Right atrium auricular region (tissue), 2 donors: ENCODE data around the gene NPSR1. TPM values are rescaled to one million over a fixed set of nuclear protein-coding genes. Genes with fewer than 3 reads are reported as not detected.
"Not testable (repeated sequence)": the region's sequence is repeated elsewhere in the genome, so short reads cannot be mapped to it uniquely, and the experiment has no call there.

Experiments used
- DNase-seq: peaks from one replicate; pipeline ENCODE4 v3.0.0-alpha.2; 2019; ENCODE audit warnings: low spot score
- H3K27ac ChIP-seq, 2 donors: fragments of 200-600 bp; sonication (generic); 1 replicate in 1 of 2; 2 replicates in 1 of 2; pipeline ENCODE4 v1.5.1; 2016 to 2019
- H3K27me3 ChIP-seq, 2 donors: fragments of 200-600 bp; sonication (generic); one replicate each; pipeline versions ENCODE4 v1.5.1 to v1.6.0; 2017 to 2019
- H3K36me3 ChIP-seq: fragments of 200-600 bp; sonication (generic); one replicate; pipeline ENCODE4 v1.5.1; 2016
- H3K4me1 ChIP-seq, 2 donors: fragments of 200-600 bp; sonication (generic); one replicate each; pipeline versions ENCODE4 v1.5.1 to v1.6.0; 2017 to 2019
- H3K4me3 ChIP-seq, 2 donors: fragments of 200-600 bp; sonication (generic); 1 replicate in 1 of 2; 2 replicates in 1 of 2; pipeline ENCODE4 v1.5.1; 2017 to 2019; ENCODE audit warnings: mild to moderate bottlenecking in 1 of 2, moderate library complexity in 1 of 2
- H3K9me3 ChIP-seq, 2 donors: fragments of 200-600 bp; sonication (generic); one replicate each; pipeline ENCODE4 v1.5.1; 2019
- CTCF ChIP-seq, 2 donors: fragments of 200-600 bp; sonication (generic); IDR thresholded peaks; one replicate each; pipeline ENCODE4 v1.5.1; 2019; ENCODE audit warnings: antibody characterized with exemption in 2 of 2
- total RNA-seq, 2 donors: library from RNA; depleted of rRNA; stranded (reverse); fragments of >200 nt; gene quantifications; one replicate each; pipeline ENCODE4 v1.1.0, GENCODE V29; 2016

NPSR1 gene
- total RNA-seq, 2 donors from 2014 or later = not detected

GRCh38 chr7:34807548-34808340 lies 149.7 kb downstream of the NPSR1 start:
- TF ChIP-seq CTCF (IDR thresholded peaks at IDR 0.05) = no peak
- H3K9me3 ChIP-seq = no peaks in the 10 kb centered on the region
- H3K4me1 ChIP-seq = no peaks in the 10 kb centered on the region
- no peaks in the 10 kb centered on the region for H3K36me3 ChIP-seq
- H3K27ac ChIP-seq = no peak overlapping the region
- no peak overlapping the region for H3K4me3 ChIP-seq
- no peaks in the 10 kb centered on the region for H3K27me3 ChIP-seq
- no peak for DNase-seq

DNA sequence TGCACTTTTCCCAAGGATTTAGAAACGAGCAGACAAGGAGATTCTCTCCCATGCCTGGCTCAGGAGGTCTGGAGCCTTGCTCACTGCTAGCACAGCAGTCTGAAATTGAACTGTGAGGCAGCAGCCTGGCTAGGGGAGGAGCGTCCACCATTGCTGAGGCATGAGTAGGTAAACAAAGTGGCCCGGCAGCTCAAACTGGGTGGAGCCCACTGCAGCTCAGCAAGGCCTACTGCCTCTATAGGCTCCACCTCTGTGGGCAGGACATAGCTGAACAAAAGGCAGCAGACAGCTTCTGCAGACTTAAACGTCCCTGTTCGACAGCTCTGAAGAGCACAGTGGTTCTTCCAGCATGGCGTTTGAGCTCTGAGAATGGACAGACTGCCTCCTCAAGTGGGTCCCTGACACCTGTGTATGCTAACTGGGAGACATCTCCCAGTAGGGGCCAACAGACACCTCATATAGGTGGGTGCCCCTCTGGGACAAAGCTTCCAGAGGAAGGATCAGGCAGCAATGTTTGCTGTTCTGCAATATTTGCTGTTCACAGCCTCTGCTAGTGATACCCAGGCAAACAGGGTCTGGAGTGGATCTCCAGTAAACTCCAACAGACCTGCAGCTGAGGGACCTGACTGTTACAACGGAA lies 156.3 kb downstream of the NPSR1 start:
- H3K9me3 ChIP-seq, H3K4me3 ChIP-seq, H3K27ac ChIP-seq, H3K4me1 ChIP-seq, H3K27me3 ChIP-seq, H3K36me3 ChIP-seq, DNase-seq: not testable (repeated sequence)

DNA sequence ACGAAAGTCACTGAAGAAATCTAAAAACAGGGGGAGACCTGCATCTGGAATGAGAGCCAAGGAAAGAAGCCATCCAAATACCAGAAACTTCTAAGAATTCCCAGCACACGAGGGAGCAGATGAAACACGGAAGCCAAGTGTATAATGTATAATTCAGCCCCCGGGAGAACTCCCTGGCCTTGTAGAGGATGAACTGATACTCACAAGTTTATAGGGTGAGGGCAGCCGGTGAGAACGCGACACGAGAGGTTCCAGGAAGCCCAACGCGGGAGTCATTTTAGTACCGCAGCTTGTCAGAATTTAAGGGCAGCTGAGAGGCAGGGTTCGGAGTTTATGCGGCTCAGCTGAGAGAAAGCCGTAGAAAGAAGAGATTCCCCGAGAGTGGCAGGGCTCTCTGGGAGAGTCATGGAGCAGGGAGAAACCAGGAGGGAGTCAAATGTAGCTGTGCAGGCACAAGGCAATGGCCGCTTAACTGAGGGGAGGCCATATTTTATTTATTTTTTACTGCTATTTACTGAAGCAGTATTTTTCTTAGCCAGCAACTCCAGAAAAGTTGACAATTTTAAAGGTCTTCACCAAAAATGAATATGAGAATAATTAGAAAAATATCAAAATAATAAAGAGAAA lies 164.0 kb downstream of the NPSR1 start:
- H3K27me3 ChIP-seq = no peaks in the 10 kb centered on the region
- no peak overlapping the region for H3K4me3 ChIP-seq
- TF ChIP-seq CTCF (IDR thresholded peaks at IDR 0.05) = no peak
- H3K27ac ChIP-seq = no peak overlapping the region
- DNase-seq = no peak
- no peaks in the 10 kb centered on the region for H3K4me1 ChIP-seq
- no peaks in the 10 kb centered on the region for H3K9me3 ChIP-seq
- H3K36me3 ChIP-seq = no peaks in the 10 kb centered on the region

GRCh38 chr7:34823650-34824258 lies 165.7 kb downstream of the NPSR1 start:
- Histone ChIP-seq H3K27ac (no peak overlapping the region), H3K4me3 (no peak overlapping the region), H3K4me1 (no peaks in the 10 kb centered on the region), H3K27me3 (no peaks in the 10 kb centered on the region), H3K36me3 (no peaks in the 10 kb centered on the region), H3K9me3 (no peaks in the 10 kb centered on the region)
- peak; percentile 87 to 91 for TF ChIP-seq CTCF (IDR thresholded peaks at IDR 0.05)
- DNase-seq = no peak

GRCh38 chr7:34825221-34825620 lies 167.2 kb downstream of the NPSR1 start:
- Histone ChIP-seq H3K27ac (no peak overlapping the region), H3K4me1 (no peaks in the 10 kb centered on the region), H3K27me3 (no peaks in the 10 kb centered on the region), H3K36me3 (no peaks in the 10 kb centered on the region), H3K9me3 (no peaks in the 10 kb centered on the region), H3K4me3 (no peak overlapping the region)
- DNase-seq = no peak
- no peak for TF ChIP-seq CTCF (IDR thresholded peaks at IDR 0.05)

DNA sequence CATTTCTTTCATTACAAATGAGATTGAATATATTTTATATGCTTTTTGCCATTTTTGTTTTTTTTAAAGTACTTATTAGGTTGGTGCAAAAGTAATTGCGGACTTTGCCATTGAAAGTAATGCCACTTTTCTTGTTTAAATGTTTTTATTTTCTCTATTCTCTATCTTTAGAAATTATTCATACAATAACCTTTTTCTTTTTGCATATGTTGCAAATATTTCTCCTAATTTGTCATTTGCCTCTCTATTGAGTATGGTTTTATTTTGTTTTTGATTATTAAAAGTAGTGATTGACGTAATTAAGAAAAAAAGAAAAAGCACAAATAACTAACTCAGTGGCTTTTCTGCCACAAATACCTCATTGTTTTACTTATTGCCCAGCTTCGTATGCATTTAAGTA lies 172.4 kb downstream of the NPSR1 start:
- no peaks in the 10 kb centered on the region for H3K27me3 ChIP-seq
- H3K36me3 ChIP-seq = no peaks in the 10 kb centered on the region
- no peaks in the 10 kb centered on the region for H3K4me1 ChIP-seq
- DNase-seq = no peak
- TF ChIP-seq CTCF (IDR thresholded peaks at IDR 0.05) = no peak
- H3K4me3 ChIP-seq = no peak overlapping the region
- no peaks in the 10 kb centered on the region for H3K9me3 ChIP-seq
- H3K27ac ChIP-seq = no peak overlapping the region
